ENCODE data around the gene PCDHA6. TPM values are rescaled to one million over a fixed set of nuclear protein-coding genes. Genes with fewer than 3 reads are reported as not detected.

Gene PCDHA6
- total and polyA plus RNA-seq, 2 experiments from 2014 or later = 2.1 to 5.2 TPM

- Histone ChIP-seq H2AFZ (no peak overlapping the region), H3K4me2 (peak overlapping the region; percentile 72), H3K79me2 (replicated peaks; ENCODE audit: insufficient read depth) (peaks cover 29% of the 10 kb centered on the region), H3K27ac (ENCODE audit: low read depth) (no peak overlapping the region), H3K4me1 (ENCODE audit: insufficient read depth) (peaks cover 13% of the 10 kb centered on the region; the same call in 1 of the 2 replicates), H3K36me3 (ENCODE audit: insufficient read depth) (no peaks in the 10 kb centered on the region; the same call in 1 of the 2 replicates), H3K9me2 (ENCODE audit: insufficient read depth) (no peaks in the 10 kb centered on the region), H3F3A (replicated peaks; ENCODE audit: low read depth) (no peaks in the 10 kb centered on the region), H4K20me1 (replicated peaks; ENCODE audit: insufficient read depth) (no peaks in the 10 kb centered on the region; the same call in 1 of the 2 replicates), H3K4me3 (peak overlapping the region; percentile 59), H3K27me3 (ENCODE audit: insufficient read depth) (no peaks in the 10 kb centered on the region)
- TF ChIP-seq EZH2 (IDR thresholded peaks at IDR 0.05; ENCODE audit: low read depth, unreplicated experiment) (no peak), CTCF (conservative IDR thresholded peaks at IDR 0.05; ENCODE audit: low read depth in 2 of 2) (peak; percentile 74 to 79)
- DNase-seq (ENCODE audit: low spot score) = no peak
- peaks cover 22% of the 10 kb centered on the region; the same call in 2 of the 3 replicates for H3K9me3 Mint-ChIP-seq
- H3K4me1 Mint-ChIP-seq = peaks cover 15% of the 10 kb centered on the region
- H3K27me3 Mint-ChIP-seq (ENCODE audit: insufficient read depth, low read depth, poor library complexity) = no peaks in the 10 kb centered on the region
- peaks cover 36% of the 10 kb centered on the region for H3K36me3 Mint-ChIP-seq (ENCODE audit: low read depth)
- no peak; the same call in 2 of the 3 replicates for ATAC-seq
- H3K4me3 Mint-ChIP-seq = peak overlapping the region; percentile 86
- H3K27ac Mint-ChIP-seq = no peak overlapping the region
Measured at GRCh38 chr5:140869555-140869886, 41.8 kb downstream of the PCDHA6 start.

DNA sequence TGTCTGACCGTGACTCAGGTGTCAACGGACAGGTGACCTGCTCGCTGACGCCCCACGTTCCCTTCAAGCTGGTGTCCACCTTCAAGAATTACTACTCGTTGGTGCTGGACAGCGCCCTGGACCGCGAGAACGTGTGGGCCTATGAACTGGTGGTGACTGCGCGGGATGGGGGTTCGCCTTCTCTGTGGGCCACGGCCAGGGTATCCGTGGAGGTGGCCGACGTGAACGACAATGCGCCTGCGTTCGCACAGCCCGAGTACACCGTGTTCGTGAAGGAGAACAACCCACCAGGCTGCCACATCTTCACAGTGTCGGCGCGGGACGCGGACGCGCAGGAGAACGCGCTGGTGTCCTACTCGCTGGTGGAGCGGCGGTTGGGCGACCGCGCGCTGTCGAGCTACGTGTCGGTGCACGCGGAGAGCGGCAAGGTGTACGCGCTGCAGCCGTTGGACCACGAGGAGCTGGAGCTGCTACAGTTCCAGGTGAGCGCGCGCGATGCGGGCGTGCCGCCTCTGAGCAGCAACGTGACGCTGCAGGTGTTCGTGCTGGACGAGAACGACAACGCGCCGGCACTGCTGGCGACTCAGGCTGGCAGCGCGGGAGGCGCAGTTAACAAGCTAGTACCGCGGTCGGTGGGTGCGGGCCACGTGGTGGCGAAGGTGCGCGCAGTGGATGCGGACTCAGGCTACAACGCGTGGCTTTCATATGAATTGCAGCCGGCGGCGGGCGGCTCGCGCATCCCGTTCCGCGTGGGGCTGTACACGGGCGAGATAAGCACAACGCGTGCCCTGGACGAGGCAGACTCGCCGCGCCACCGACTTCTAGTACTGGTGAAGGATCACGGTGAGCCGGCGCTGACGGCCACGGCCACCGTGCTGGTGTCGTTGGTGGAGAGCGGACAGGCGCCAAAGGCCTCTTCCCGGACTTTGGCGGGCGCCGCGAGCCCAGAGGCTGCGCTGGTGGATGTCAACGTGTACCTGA, 42.8 kb downstream of the PCDHA6 start:
- H3K4me1 ChIP-seq (ENCODE audit: insufficient read depth) = peaks cover 15% of the 10 kb centered on the region; the same call in 1 of the 2 replicates

More for the DNA sequence above, 42.8 kb downstream of the PCDHA6 start:
- TF ChIP-seq, protein P1, sequence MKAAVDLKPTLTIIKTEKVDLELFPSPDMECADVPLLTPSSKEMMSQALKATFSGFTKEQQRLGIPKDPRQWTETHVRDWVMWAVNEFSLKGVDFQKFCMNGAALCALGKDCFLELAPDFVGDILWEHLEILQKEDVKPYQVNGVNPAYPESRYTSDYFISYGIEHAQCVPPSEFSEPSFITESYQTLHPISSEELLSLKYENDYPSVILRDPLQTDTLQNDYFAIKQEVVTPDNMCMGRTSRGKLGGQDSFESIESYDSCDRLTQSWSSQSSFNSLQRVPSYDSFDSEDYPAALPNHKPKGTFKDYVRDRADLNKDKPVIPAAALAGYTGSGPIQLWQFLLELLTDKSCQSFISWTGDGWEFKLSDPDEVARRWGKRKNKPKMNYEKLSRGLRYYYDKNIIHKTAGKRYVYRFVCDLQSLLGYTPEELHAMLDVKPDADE (IDR thresholded peaks at IDR 0.05) = no peak
- TF ChIP-seq, protein P2, sequence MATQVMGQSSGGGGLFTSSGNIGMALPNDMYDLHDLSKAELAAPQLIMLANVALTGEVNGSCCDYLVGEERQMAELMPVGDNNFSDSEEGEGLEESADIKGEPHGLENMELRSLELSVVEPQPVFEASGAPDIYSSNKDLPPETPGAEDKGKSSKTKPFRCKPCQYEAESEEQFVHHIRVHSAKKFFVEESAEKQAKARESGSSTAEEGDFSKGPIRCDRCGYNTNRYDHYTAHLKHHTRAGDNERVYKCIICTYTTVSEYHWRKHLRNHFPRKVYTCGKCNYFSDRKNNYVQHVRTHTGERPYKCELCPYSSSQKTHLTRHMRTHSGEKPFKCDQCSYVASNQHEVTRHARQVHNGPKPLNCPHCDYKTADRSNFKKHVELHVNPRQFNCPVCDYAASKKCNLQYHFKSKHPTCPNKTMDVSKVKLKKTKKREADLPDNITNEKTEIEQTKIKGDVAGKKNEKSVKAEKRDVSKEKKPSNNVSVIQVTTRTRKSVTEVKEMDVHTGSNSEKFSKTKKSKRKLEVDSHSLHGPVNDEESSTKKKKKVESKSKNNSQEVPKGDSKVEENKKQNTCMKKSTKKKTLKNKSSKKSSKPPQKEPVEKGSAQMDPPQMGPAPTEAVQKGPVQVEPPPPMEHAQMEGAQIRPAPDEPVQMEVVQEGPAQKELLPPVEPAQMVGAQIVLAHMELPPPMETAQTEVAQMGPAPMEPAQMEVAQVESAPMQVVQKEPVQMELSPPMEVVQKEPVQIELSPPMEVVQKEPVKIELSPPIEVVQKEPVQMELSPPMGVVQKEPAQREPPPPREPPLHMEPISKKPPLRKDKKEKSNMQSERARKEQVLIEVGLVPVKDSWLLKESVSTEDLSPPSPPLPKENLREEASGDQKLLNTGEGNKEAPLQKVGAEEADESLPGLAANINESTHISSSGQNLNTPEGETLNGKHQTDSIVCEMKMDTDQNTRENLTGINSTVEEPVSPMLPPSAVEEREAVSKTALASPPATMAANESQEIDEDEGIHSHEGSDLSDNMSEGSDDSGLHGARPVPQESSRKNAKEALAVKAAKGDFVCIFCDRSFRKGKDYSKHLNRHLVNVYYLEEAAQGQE (IDR thresholded peaks at IDR 0.05; ENCODE audit: unreplicated experiment) = peak; percentile 59
- no peaks in the 10 kb centered on the region; the same call in 1 of the 2 replicates for H4K20me1 ChIP-seq (replicated peaks; ENCODE audit: insufficient read depth)
- no peaks in the 10 kb centered on the region; the same call in 1 of the 2 replicates for H3K36me3 ChIP-seq (ENCODE audit: insufficient read depth)
- no peak overlapping the region for H3K27ac Mint-ChIP-seq
- H3K9me2 ChIP-seq (ENCODE audit: insufficient read depth) = no peaks in the 10 kb centered on the region
- H3K4me2 ChIP-seq = no peak overlapping the region
- peaks cover 29% of the 10 kb centered on the region for H3K79me2 ChIP-seq (replicated peaks; ENCODE audit: insufficient read depth)
- DNase-seq (ENCODE audit: low spot score) (no peak), ATAC-seq (no peak)
- no peaks in the 10 kb centered on the region for H3K27me3 Mint-ChIP-seq (ENCODE audit: insufficient read depth, low read depth, poor library complexity)
- no peak overlapping the region for H3K4me3 ChIP-seq
- no peak overlapping the region for H2AFZ ChIP-seq
- no peak overlapping the region for H3K27ac ChIP-seq (ENCODE audit: low read depth)
- peaks cover 36% of the 10 kb centered on the region for H3K36me3 Mint-ChIP-seq (ENCODE audit: low read depth)
- peaks cover 18% of the 10 kb centered on the region for H3K4me1 Mint-ChIP-seq
- no peaks in the 10 kb centered on the region for H3F3A ChIP-seq (replicated peaks; ENCODE audit: low read depth)
- H3K4me3 Mint-ChIP-seq = no peak overlapping the region; the same call in 2 of the 3 replicates
- H3K9me3 Mint-ChIP-seq = peaks cover 22% of the 10 kb centered on the region; the same call in 2 of the 3 replicates
- no peaks in the 10 kb centered on the region for H3K27me3 ChIP-seq (ENCODE audit: insufficient read depth)

Measured in GM23338 (cell line).